HEK293T (cell line): ENCODE data around the gene PSMB1.

Experiments used
- ARNT ChIP-seq: fragments of 450-650 bp; IDR thresholded peaks from 2 replicates; pipeline ENCODE4 v1.6.1; 2017; ENCODE audit warnings: mild to moderate bottlenecking
- BHLHE40 ChIP-seq: fragments of 450-650 bp; IDR thresholded peaks from 2 replicates; pipeline ENCODE4 v1.6.1; 2016; ENCODE audit warnings: mild to moderate bottlenecking, moderate library complexity, borderline replicate concordance
- CTBP1 ChIP-seq: fragments of 450-650 bp; IDR thresholded peaks from 2 replicates; pipeline ENCODE4 v1.6.1; 2016; ENCODE audit warnings: borderline replicate concordance
- ELF4 ChIP-seq: fragments of 450-650 bp; IDR thresholded peaks from 2 replicates; pipeline ENCODE4 v1.6.1; 2017; ENCODE audit warnings: antibody characterized with exemption
- FOXA1 ChIP-seq: fragments of 450-650 bp; IDR thresholded peaks from 2 replicates; pipeline ENCODE4 v1.6.1; 2016; ENCODE audit warnings: mild to moderate bottlenecking
- FOXM1 ChIP-seq: fragments of 450-650 bp; IDR thresholded peaks from 2 replicates; pipeline ENCODE4 v1.6.1; 2017; ENCODE audit warnings: mild to moderate bottlenecking, borderline replicate concordance
- L3MBTL2 ChIP-seq: fragments of 450-650 bp; conservative IDR thresholded peaks from 2 replicates; pipeline ENCODE4 v1.6.1; 2016; ENCODE audit warnings: mild to moderate bottlenecking
- NFRKB ChIP-seq: fragments of 450-650 bp; IDR thresholded peaks from 2 replicates; pipeline ENCODE4 v1.6.1; 2016; ENCODE audit warnings: mild to moderate bottlenecking, moderate library complexity
- SP1 ChIP-seq: fragments of 450-650 bp; IDR thresholded peaks from 2 replicates; pipeline ENCODE4 v1.6.1; 2017
- SUZ12 ChIP-seq: fragments of 450-650 bp; IDR thresholded peaks from 2 replicates; pipeline ENCODE4 v1.6.1; 2016; ENCODE audit warnings: mild to moderate bottlenecking
- TARDBP ChIP-seq: fragments of 450-650 bp; IDR thresholded peaks from 2 replicates; pipeline ENCODE4 v1.6.1; 2016

DNA sequence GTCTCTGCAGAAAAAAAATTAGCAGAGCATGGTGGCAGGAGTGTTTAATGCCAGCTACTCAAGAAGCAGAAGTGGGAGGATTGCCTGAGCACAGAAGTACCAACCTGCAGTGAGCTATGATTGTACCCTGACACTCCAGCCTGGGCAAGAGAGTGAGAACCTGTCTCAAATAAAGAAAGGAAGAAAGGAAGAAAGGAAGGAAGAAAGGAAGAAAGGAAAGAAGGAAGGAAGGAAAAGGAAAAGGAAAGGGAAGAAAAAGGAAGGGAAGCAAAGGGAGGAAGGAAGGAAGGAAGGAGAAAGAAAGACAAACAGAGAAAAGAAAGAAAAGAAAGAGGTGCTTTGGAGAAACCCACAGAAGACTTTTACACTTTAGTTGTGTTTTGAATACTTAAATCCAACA is 44.2 kb upstream of the PSMB1 start:
- no peak for TF ChIP-seq ELF4
- no peak for TF ChIP-seq BHLHE40
- TF ChIP-seq L3MBTL2 = no peak
- TF ChIP-seq FOXA1 = no peak
- no peak for TF ChIP-seq SP1
- no peak for TF ChIP-seq ARNT
- no peak for TF ChIP-seq TARDBP
- no peak for TF ChIP-seq CTBP1
- no peak for TF ChIP-seq SUZ12
- TF ChIP-seq NFRKB = no peak
- TF ChIP-seq FOXM1 = no peak
